K562 (cell line): ENCODE data around the gene BTBD2. TPM values are rescaled to one million over a fixed set of nuclear protein-coding genes. Genes with fewer than 3 reads are reported as not detected.

ENCODE experiments used
- ATAC-seq: fragments of 200-7000 bp; cut with Tn5 transposase; 3 replicates; pipeline ENCODE4 v1.9.1; 2020; ENCODE audit warnings: moderate library complexity
- BruUV-seq: library from RNA; stranded (reverse); fragments of 400-500 nt; replicated peaks from 2 replicates; lab custom pipeline; 2021; lab: Mats Ljungman, UMichigan
- CTCF ChIA-PET: fragments of 300-600 bp; formaldehyde crosslinking; extraction: SDS; loops from one replicate; lab custom pipeline; 2021; ENCODE audit warnings: low intra/inter-chr PET ratio; lab: Yijun Ruan, JAX
- POLR2A ChIA-PET: fragments of 300-600, 350-650 bp; sonication (Branson Sonifier 250); formaldehyde crosslinking; extraction: SDS; loops from one replicate; lab custom pipeline; 2021; ENCODE audit warnings: antibody characterized with exemption, inconsistent platforms; lab: Yijun Ruan, JAX
- DNase-seq, 4 experiments: peaks; one replicate each; pipeline versions ENCODE4 v3.0.0 to v3.0.0-alpha.2; 2011 to 2018; ENCODE audit warnings: low spot score in 3 of 4, mixed read lengths in 3 of 4; ENCODE audit errors: extremely low read depth in 1 of 4
- FAIRE-seq: peaks from 2 replicates; lab custom pipeline; 2011; peaks lifted over from hg19 to GRCh38; lab: Jason Lieb, UNC
- H2AFZ ChIP-seq: 2 replicates; pipeline ENCODE4 v1.6.0; 2011; ENCODE audit warnings: low read depth, low read length, control low read depth, inconsistent platforms
- H3K27ac ChIP-seq: fragments of 200-600 bp; 3 replicates; pipeline ENCODE4 v1.8.0; 2011; ENCODE audit warnings: low read depth, mild to moderate bottlenecking, control low read depth, inconsistent platforms, low read length, moderate library complexity, mixed read lengths; ENCODE audit errors: extremely low read depth
- H3K27me3 ChIP-seq, 2 experiments: fragments of 300-600 bp in 1 of 2; 2 replicates in 1 of 2; 3 replicates in 1 of 2; pipeline versions ENCODE4 v1.6.0 to v1.8.0; 2011; ENCODE audit warnings: inconsistent platforms in 2 of 2, low read length in 2 of 2, mild to moderate bottlenecking in 1 of 2, mixed read lengths in 1 of 2, moderate library complexity in 1 of 2; ENCODE audit not compliant: control insufficient read depth in 2 of 2, insufficient read depth in 2 of 2
- H3K36me3 ChIP-seq: fragments of 300-600 bp; 3 replicates; pipeline ENCODE4 v1.8.0; 2011; ENCODE audit warnings: mild to moderate bottlenecking, low read length, inconsistent platforms; ENCODE audit not compliant: control insufficient read depth, insufficient read depth
- H3K4me1 ChIP-seq, 2 experiments: fragments of 200-600 bp in 1 of 2; replicated peaks in 1 of 2; 2 replicates in 1 of 2; 3 replicates in 1 of 2; pipeline versions ENCODE4 v1.5.1 to v1.8.0; 2011; ENCODE audit warnings: inconsistent platforms in 2 of 2, low read length in 2 of 2, mild to moderate bottlenecking in 1 of 2, mixed read lengths in 1 of 2, moderate library complexity in 1 of 2; ENCODE audit not compliant: control insufficient read depth in 2 of 2, insufficient read depth in 2 of 2
- H3K4me2 ChIP-seq: 2 replicates; pipeline ENCODE4 v1.6.1; 2011; ENCODE audit warnings: low read length, control low read depth, inconsistent platforms, mixed read lengths; ENCODE audit not compliant: insufficient read depth
- H3K4me3 ChIP-seq: fragments of 200-600 bp; sonication (generic), shearing (Covaris generic); 2 replicates; pipeline ENCODE4 v1.5.1; 2016; ENCODE audit warnings: control low read depth, inconsistent platforms
- H3K79me2 ChIP-seq: fragments of 200-600 bp; 3 replicates; pipeline ENCODE4 v1.8.0; 2011; ENCODE audit warnings: low read length, inconsistent platforms; ENCODE audit not compliant: control insufficient read depth, insufficient read depth
- H3K9ac ChIP-seq, 2 experiments: 2 replicates each; pipeline versions ENCODE4 v1.6.0 to v1.6.1; 2011; ENCODE audit warnings: low read depth in 2 of 2, low read length in 2 of 2, control low read depth in 1 of 2, inconsistent platforms in 1 of 2, mild to moderate bottlenecking in 1 of 2, mixed read lengths in 1 of 2; ENCODE audit not compliant: insufficient read depth in 1 of 2
- H3K9me1 ChIP-seq: one replicate; pipeline ENCODE4 v1.6.0; 2011; ENCODE audit warnings: inconsistent platforms, mild to moderate bottlenecking, low read length, moderate library complexity; ENCODE audit not compliant: control insufficient read depth, insufficient read depth
- H3K9me3 ChIP-seq: replicated peaks from 2 replicates; pipeline ENCODE4 v1.5.1; 2011; ENCODE audit warnings: low read depth, low read length, inconsistent platforms; ENCODE audit not compliant: control insufficient read depth, insufficient read depth
- H4K20me1 ChIP-seq: replicated peaks from 2 replicates; pipeline ENCODE4 v1.6.1; 2011; ENCODE audit warnings: low read length, inconsistent platforms, mixed read lengths; ENCODE audit not compliant: control insufficient read depth, insufficient read depth
- EWSR1 ChIP-seq: fragments of 450-650 bp; IDR thresholded peaks from 2 replicates; pipeline ENCODE4 v1.6.1; 2018; ENCODE audit warnings: borderline replicate concordance, mild to moderate bottlenecking, low read depth, moderate library complexity; ENCODE audit not compliant: partially characterized antibody
- FIP1L1 ChIP-seq: fragments of 200-400 bp; formaldehyde crosslinking; IDR thresholded peaks from 2 replicates; pipeline ENCODE4 v1.6.1; 2018; ENCODE audit warnings: mild to moderate bottlenecking, low read depth, low read length; ENCODE audit not compliant: poor library complexity, severe bottlenecking
- FOXP1 ChIP-seq: sonication (generic); formaldehyde crosslinking; IDR thresholded peaks from 2 replicates; pipeline ENCODE4 v1.8.0; 2022; ENCODE audit warnings: mild to moderate bottlenecking, missing genetic modification reagents
- HMGN3 ChIP-seq: IDR thresholded peaks from 2 replicates; pipeline ENCODE4 v1.6.1; 2011; ENCODE audit warnings: borderline replicate concordance, low read depth, mild to moderate bottlenecking, mixed read lengths, low read length; ENCODE audit not compliant: insufficient read length; ENCODE audit errors: extremely low read depth
- KHSRP ChIP-seq: fragments of 450-650 bp; IDR thresholded peaks from 2 replicates; pipeline ENCODE4 v1.6.1; 2017
- MAFG ChIP-seq: fragments of 450-650 bp; conservative IDR thresholded peaks from 2 replicates; pipeline ENCODE4 v1.6.1; 2016; ENCODE audit warnings: missing genetic modification characterization, missing compliant biosample characterization
- MBD2 ChIP-seq: sonication (generic); IDR thresholded peaks from 2 replicates; pipeline ENCODE4 v1.6.1; 2016; ENCODE audit warnings: low read depth, borderline replicate concordance
- MXI1 ChIP-seq: IDR thresholded peaks from 2 replicates; pipeline ENCODE4 v1.6.1; 2011; ENCODE audit warnings: low read depth, mild to moderate bottlenecking, improper control_type of control experiment, low read length
- NRF1 ChIP-seq, 2 experiments: fragments of 450-650 bp; IDR thresholded peaks in 1 of 2; conservative IDR thresholded peaks in 1 of 2; 2 replicates each; pipeline ENCODE4 v1.6.1; 2014; ENCODE audit warnings: mild to moderate bottlenecking in 2 of 2
- POLR2AphosphoS2 ChIP-seq: IDR thresholded peaks from 2 replicates; pipeline ENCODE4 v1.6.1; 2012; ENCODE audit warnings: low read length, improper control_type of control experiment
- POLR2G ChIP-seq: fragments of 200-400 bp; formaldehyde crosslinking; IDR thresholded peaks from 2 replicates; pipeline ENCODE4 v1.6.1; 2017; ENCODE audit warnings: low read depth, mild to moderate bottlenecking, antibody characterized with exemption, low read length, moderate library complexity
- PRPF4 ChIP-seq: fragments of 200-400 bp; formaldehyde crosslinking; IDR thresholded peaks from one replicate; pipeline ENCODE4 v1.6.1; 2017; ENCODE audit warnings: low read length, low read depth, mild to moderate bottlenecking; ENCODE audit not compliant: insufficient read depth, poor library complexity, severe bottlenecking
- SRSF9 ChIP-seq: fragments of 200-400 bp; formaldehyde crosslinking; IDR thresholded peaks from 2 replicates; pipeline ENCODE4 v1.6.1; 2017; ENCODE audit warnings: low read depth, low read length, borderline replicate concordance
- ZNF217 ChIP-seq: sonication (generic); formaldehyde crosslinking; IDR thresholded peaks from 2 replicates; pipeline ENCODE4 v1.8.0; 2022; ENCODE audit warnings: mild to moderate bottlenecking, missing genetic modification reagents
- WGBS: fragments of 100-300 bp; shearing (Covaris generic); methylation state at CpG from one replicate; pipeline ENCODE4 v1.1.6; 2016; ENCODE audit warnings: low coverage, mixed read lengths; ENCODE audit not compliant: insufficient coverage; ENCODE audit errors: missing lambda C conversion rate; 5-methylcytosine and 5-hydroxymethylcytosine counted together
- in situ Hi-C: fragments of 300-500 bp; cut with MboI; formaldehyde crosslinking; loops from 4 replicates; pipeline ENCODE4 v1.15.0; 2018; ENCODE audit warnings: inconsistent platforms, mixed read lengths
- intact Hi-C: fragments of 100-400 bp; cut with micrococcal nuclease; formaldehyde crosslinking; loops from 2 replicates; pipeline ENCODE4 v1.14.2; 2022
- polyA plus RNA-seq, 8 experiments: library from polyadenylated mRNA; depleted of rRNA in 4 of 8; stranded (reverse) in 5 of 8; unstranded in 3 of 8; fragments of >200 nt; fragmentation: Nextera tagmentation in 2 of 8; fragmentation: Illumina TruSeq in 1 of 8; extraction: Ambion mirVana in 2 of 8; extraction: Trizol in 1 of 8; gene quantifications; 2 replicates each; pipeline versions ENCODE4 v1.2.1 to v1.2.3, GENCODE V29; 2011 to 2014; ENCODE audit warnings: inconsistent platforms in 1 of 8, missing spikeins in 1 of 8
- total RNA-seq, 7 experiments: library from RNA; depleted of rRNA in 6 of 7; stranded (reverse); fragments of >200 nt in 6 of 7; fragmentation: Illumina TruSeq in 2 of 7; extraction: Trizol in 2 of 7; gene quantifications; 2 replicates each; pipeline versions ENCODE4 v1.2.1 to v1.2.3, GENCODE V29; 2011 to 2021; ENCODE audit warnings: low replicate concordance in 1 of 7
- TF ChIP-seq, protein P1 (sequence below): sonication (generic); formaldehyde crosslinking; IDR thresholded peaks from 2 replicates; pipeline ENCODE4 v1.8.0; 2023; ENCODE audit warnings: mild to moderate bottlenecking, missing genetic modification reagents
- TF ChIP-seq, protein P2 (sequence below): fragments of 450-650 bp; conservative IDR thresholded peaks from 2 replicates; pipeline ENCODE4 v1.6.1; 2016; ENCODE audit warnings: missing genetic modification characterization, low read depth, mild to moderate bottlenecking, missing compliant biosample characterization, moderate library complexity
- TF ChIP-seq, protein P3 (sequence below): fragments of 250-450 bp; sonication (Bioruptor Pico); IDR thresholded peaks from 2 replicates; pipeline ENCODE4 v1.8.0; 2022; ENCODE audit warnings: moderate library complexity, mild to moderate bottlenecking, inconsistent platforms

Gene BTBD2
- total and polyA plus RNA-seq, 9 of the 15 experiments (the other 6 are each of a cell fraction or from before 2014, with no cell fraction given) = 0.10 to 15.6 (median 6.9) TPM

DNA sequence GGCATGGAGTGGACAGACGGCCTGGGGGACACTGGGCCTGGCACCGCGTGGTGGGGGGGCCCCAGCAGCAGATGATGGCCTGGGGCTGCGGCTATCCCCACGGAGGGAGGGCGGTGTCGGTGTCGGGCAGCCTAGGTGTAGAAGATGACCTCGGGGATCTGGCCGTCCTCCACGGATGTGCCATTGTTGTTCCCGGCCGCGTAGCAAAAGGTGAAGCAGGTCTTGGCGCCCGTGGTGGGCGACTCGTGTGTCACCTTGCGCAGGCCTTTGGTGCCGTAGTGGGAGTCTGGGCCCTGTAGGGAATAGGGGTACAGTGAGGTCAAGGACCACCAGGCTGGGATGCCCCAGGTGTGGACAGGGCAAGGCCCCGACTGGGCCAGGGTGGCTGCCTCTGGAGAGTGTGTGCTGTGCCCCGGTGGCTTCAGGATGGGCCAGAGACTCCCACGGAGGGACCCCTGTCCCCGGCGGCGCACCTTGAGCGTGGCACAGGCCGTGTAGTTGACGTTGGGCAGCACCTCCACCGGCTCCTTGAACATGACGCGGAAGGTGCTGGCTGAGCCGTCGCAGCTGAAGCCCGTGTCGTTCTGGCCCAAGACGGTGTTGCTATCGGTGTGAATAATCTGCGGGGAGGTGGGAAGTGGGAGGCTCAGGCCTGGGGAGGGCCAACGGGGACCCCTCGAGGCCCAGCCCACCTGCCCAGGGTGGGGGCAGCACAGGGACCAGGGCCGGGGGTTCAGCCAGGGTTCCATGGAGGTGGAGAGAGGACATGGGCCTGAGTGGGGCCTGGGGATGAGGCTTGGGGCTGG, 29.0 kb downstream of the BTBD2 start:
- ATAC-seq = peak; percentile 19
- peaks cover 0 to 53% of the 10 kb centered on the region in 2 experiments; a peak in 2 of 5 replicates for H3K4me1 ChIP-seq
- H3K36me3 ChIP-seq = peaks cover 44% of the 10 kb centered on the region; the same call in 1 of the 3 replicates
- no peak for FAIRE-seq
- no peaks in the 10 kb centered on the region for H3K79me2 ChIP-seq
- in situ Hi-C loops (no loop called here), intact Hi-C loops (no loop called here)
- no peaks in the 10 kb centered on the region for H3K9me3 ChIP-seq
- no peaks in the 10 kb centered on the region; the same call in 1 of the 2 replicates for H4K20me1 ChIP-seq
- BruUV-seq = TSS peak; percentile 41
- ChIA-PET CTCF (no interaction called here), POLR2A (no interaction called here)
- no peak for DNase-seq
- no peak overlapping the region for H3K4me2 ChIP-seq
- no peak overlapping the region for H2AFZ ChIP-seq
- H3K9ac ChIP-seq = 0 out of 4 replicates have a peak overlapping the region, but pooled peaks of 1 of the 2 experiments have one; percentile 5
- 89% methylated on average over 28 of the region's 42 CpGs for WGBS
- no peak overlapping the region for H3K4me3 ChIP-seq
- no peaks in the 10 kb centered on the region for H3K27me3 ChIP-seq
- no peak overlapping the region for H3K27ac ChIP-seq
- H3K9me1 ChIP-seq = no peaks in the 10 kb centered on the region
- TF ChIP-seq, protein P1, sequence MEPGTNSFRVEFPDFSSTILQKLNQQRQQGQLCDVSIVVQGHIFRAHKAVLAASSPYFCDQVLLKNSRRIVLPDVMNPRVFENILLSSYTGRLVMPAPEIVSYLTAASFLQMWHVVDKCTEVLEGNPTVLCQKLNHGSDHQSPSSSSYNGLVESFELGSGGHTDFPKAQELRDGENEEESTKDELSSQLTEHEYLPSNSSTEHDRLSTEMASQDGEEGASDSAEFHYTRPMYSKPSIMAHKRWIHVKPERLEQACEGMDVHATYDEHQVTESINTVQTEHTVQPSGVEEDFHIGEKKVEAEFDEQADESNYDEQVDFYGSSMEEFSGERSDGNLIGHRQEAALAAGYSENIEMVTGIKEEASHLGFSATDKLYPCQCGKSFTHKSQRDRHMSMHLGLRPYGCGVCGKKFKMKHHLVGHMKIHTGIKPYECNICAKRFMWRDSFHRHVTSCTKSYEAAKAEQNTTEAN (CRISPR knock-in tag) = no peak
- TF ChIP-seq KHSRP = no peak
- no peak for TF ChIP-seq MXI1
- TF ChIP-seq, protein P2, sequence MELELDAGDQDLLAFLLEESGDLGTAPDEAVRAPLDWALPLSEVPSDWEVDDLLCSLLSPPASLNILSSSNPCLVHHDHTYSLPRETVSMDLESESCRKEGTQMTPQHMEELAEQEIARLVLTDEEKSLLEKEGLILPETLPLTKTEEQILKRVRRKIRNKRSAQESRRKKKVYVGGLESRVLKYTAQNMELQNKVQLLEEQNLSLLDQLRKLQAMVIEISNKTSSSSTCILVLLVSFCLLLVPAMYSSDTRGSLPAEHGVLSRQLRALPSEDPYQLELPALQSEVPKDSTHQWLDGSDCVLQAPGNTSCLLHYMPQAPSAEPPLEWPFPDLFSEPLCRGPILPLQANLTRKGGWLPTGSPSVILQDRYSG (tag) = no peak
- TF ChIP-seq NRF1 (conservative IDR thresholded peaks at IDR 0.05 in 1 of 2, IDR thresholded peaks at IDR 0.05 in 1 of 2) = no peak
- TF ChIP-seq, protein P3, sequence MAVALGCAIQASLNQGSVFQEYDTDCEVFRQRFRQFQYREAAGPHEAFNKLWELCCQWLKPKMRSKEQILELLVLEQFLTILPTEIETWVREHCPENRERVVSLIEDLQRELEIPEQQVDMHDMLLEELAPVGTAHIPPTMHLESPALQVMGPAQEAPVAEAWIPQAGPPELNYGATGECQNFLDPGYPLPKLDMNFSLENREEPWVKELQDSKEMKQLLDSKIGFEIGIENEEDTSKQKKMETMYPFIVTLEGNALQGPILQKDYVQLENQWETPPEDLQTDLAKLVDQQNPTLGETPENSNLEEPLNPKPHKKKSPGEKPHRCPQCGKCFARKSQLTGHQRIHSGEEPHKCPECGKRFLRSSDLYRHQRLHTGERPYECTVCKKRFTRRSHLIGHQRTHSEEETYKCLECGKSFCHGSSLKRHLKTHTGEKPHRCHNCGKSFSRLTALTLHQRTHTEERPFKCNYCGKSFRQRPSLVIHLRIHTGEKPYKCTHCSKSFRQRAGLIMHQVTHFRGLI (CRISPR knock-in tag) = no peak
- TF ChIP-seq POLR2AphosphoS2 = peak; percentile 47; the same call in 1 of the 2 replicates
- peak; percentile 74 for TF ChIP-seq POLR2G
- TF ChIP-seq FIP1L1 = peak; percentile 57
- TF ChIP-seq SRSF9 = no peak
- TF ChIP-seq EWSR1 = no peak
- no peak for TF ChIP-seq FOXP1 (CRISPR knock-in tag)
- TF ChIP-seq PRPF4 = no peak
- TF ChIP-seq MAFG (tag) = no peak
- no peak for TF ChIP-seq HMGN3
- TF ChIP-seq ZNF217 (CRISPR knock-in tag) = no peak
- TF ChIP-seq MBD2 = no peak
